ENCODE data around the gene IDE.
A peak's percentile ranks its signal among the peaks of the same experiment; 100 is the strongest.
"Not testable (repeated sequence)": the region's sequence is repeated elsewhere in the genome, so short reads cannot be mapped to it uniquely, and the experiment has no call there.

IDE gene

DNA sequence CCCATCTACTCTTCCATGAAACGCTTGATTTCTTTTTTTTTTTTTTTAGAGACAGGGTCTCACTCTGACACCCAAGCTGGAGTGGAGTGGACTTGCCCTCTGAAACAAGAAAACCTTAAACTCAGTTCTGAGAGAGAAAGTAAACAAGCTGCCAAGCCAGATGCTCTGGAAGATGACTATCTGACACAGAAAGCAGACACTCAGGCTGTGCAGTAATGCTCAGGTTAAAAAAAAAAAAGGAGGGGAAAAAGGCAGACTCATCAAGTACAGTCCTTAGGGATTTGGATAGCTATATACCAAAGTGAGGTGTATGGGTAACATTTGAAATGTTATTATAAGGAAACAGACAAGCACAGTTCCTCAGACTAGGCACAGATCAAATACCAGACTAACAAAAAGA, 80.5 kb downstream of the IDE start:
- no peaks in the 10 kb centered on the region for H3K4me1 ChIP-seq
- peaks cover 33% of the 10 kb centered on the region for H3K36me3 ChIP-seq (replicated peaks)
- DNase-seq (ENCODE audit: low spot score in 2 of 2), result no peak
- in situ Hi-C loops (cut with MboI; ENCODE audit: low sequenced_read_pairs), result no loop called here
- H3K9me3 ChIP-seq, result no peaks in the 10 kb centered on the region
- H3K4me3 ChIP-seq, result no peak overlapping the region
- H3K27me3 ChIP-seq (ENCODE audit: low read depth), result no peaks in the 10 kb centered on the region

DNA sequence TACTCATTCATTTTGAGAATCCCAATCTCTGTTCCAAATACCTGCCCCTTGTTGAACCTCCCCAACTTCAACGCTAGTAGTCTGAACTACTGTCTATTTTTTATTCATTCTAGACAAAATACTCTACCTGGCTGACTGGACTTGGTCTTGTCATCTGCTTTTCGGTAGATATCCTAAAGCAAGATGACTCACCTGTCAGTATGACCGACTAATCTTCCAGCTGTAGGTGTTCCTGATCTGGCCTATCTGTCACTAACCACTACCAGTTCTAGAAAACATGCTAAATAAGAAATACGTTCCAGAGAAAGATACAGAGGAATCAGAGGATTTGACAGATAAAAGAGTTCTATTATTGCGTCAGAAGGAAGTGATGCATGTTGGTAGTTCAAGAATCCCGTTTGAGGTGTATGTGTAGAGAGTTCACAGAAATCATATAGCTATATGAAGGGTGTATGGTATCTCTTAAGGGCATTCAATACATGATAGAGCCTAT, 81.1 kb downstream of the IDE start:
- Histone ChIP-seq H3K9me3 (no peaks in the 10 kb centered on the region), H3K36me3 (replicated peaks) (peaks cover 39% of the 10 kb centered on the region), H3K27me3 (ENCODE audit: low read depth) (no peaks in the 10 kb centered on the region), H3K4me3 (no peak overlapping the region), H3K4me1 (no peaks in the 10 kb centered on the region)
- in situ Hi-C loops (cut with MboI; ENCODE audit: low sequenced_read_pairs), result no loop called here
- DNase-seq (ENCODE audit: low spot score in 2 of 2), result no peak

DNA sequence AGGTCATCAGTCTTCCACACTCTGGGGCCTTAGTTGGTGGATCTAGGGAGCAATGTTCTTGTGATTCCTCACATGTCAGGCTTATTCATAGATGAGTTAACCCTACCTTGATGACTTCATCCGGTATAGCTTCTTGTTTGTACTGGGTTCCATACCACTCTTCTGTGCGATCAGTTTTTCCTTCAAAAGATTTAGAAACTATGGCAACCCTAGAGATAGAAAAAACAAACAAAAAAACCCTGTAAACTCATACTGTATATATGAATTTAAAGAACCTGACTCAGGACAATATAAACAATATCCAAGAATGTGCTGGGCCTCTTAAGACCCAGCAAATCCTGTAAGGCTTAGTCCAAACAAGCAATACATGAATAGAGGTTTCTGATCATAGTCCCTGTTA, 83.5 kb downstream of the IDE start:
- no peaks in the 10 kb centered on the region for H3K4me1 ChIP-seq
- in situ Hi-C loops (cut with MboI; ENCODE audit: low sequenced_read_pairs), result no loop called here
- no peak overlapping the region for H3K4me3 ChIP-seq
- no peaks in the 10 kb centered on the region for H3K9me3 ChIP-seq
- peak in 1 of 2 experiments; percentile 9 for DNase-seq (ENCODE audit: low spot score in 2 of 2)
- no peaks in the 10 kb centered on the region for H3K27me3 ChIP-seq (ENCODE audit: low read depth)
- H3K36me3 ChIP-seq (replicated peaks), result peaks cover 58% of the 10 kb centered on the region

DNA sequence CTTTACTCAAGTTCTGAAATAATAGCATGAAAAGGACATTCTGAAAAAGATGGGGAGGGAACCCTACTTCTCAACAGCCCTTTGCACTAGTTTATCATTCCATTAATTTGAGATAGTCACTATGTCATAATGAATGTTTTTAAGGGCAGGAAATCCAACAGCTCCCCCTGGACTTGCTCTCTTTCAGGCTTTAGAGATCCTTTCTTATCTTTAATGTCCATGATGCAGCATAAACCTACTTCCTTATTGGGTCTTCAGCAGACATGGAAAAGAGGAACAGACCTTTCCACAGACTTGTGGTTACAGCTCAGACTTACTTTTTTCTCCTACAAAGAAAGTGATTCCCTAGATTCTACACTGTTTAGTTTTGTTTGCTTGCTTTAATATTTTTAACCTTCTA, 87.3 kb downstream of the IDE start:
- Histone ChIP-seq H3K27me3 (ENCODE audit: low read depth) (no peaks in the 10 kb centered on the region), H3K4me3 (no peak overlapping the region), H3K9me3 (no peaks in the 10 kb centered on the region), H3K36me3 (replicated peaks) (peaks cover 56% of the 10 kb centered on the region), H3K4me1 (no peaks in the 10 kb centered on the region)
- in situ Hi-C loops (cut with MboI; ENCODE audit: low sequenced_read_pairs), result no loop called here
- DNase-seq (ENCODE audit: low spot score in 2 of 2), result no peak

DNA sequence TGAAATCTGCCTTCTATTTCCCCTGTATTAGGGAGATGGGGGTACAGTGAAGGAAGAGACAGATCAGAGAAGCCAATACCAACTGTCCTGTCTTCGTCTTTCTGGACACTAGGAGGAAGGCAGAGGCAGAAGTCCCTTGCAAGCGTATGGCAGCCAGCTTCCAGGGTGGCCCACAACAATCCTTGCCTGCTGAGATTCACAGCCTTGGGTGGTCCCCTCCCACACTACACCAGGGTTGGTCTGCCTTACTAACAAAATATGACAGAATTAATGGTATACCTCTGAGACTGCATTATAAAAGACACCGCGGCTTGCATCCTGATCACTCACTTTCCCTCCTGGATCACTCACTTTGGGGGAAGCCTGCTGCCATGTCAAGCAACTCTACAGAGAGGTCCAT, 90.4 kb downstream of the IDE start:
- Histone ChIP-seq H3K36me3 (replicated peaks) (peaks cover 38% of the 10 kb centered on the region), H3K27me3 (ENCODE audit: low read depth) (no peaks in the 10 kb centered on the region), H3K4me3 (no peak overlapping the region), H3K4me1 (no peaks in the 10 kb centered on the region), H3K9me3 (no peaks in the 10 kb centered on the region)
- no peak for DNase-seq (ENCODE audit: low spot score in 2 of 2)
- in situ Hi-C loops (cut with MboI; ENCODE audit: low sequenced_read_pairs), result no loop called here

DNA sequence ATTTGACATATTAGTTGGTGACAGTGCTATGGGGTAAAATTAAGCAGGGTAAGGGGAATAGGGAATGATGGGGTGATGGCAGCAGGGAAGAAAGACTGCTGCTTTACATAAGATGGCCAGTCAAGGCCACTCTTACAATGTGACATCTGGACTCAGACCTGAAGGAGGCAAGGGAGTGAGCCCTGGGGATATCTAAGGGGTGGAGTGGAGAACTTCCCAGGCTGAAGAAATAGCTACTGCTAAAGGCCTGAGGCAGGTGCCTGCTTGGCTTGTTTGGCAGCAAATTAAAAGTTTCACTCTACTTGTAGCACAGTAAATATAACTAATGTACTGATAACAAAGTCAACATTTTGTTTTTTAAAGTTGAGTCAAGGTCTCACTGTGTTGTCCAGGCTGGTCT, 93.5 kb downstream of the IDE start:
- Histone ChIP-seq H3K27me3 (ENCODE audit: low read depth) (no peaks in the 10 kb centered on the region), H3K9me3 (no peaks in the 10 kb centered on the region), H3K36me3 (replicated peaks) (peaks cover 8% of the 10 kb centered on the region), H3K4me1 (no peaks in the 10 kb centered on the region), H3K4me3 (no peak overlapping the region)
- in situ Hi-C loops (cut with MboI; ENCODE audit: low sequenced_read_pairs), result no loop called here
- no peak for DNase-seq (ENCODE audit: low spot score in 2 of 2)

DNA sequence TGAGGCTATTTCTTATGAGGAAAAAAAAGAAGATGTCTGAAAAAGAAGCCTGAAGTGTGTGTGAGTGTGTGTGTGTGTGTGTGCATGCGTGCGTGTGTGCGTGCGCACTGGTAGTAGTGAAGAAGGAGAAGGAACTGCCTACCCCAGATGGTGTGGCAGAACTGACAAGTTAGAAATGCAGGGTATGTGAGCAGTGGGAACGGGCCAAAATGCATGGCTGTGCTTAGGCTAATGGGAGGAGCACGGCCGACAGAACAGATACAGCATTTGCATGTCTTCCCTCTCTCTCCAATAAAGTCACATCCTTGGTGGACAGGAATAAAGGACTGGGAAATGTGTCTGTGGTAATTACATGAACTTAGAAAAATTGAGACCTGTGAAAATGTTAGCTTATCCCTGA, 94.3 kb downstream of the IDE start:
- H3K9me3 ChIP-seq, result no peaks in the 10 kb centered on the region
- H3K4me3 ChIP-seq, result no peak overlapping the region
- no peak for DNase-seq (ENCODE audit: low spot score in 2 of 2)
- H3K4me1 ChIP-seq, result no peaks in the 10 kb centered on the region
- H3K36me3 ChIP-seq (replicated peaks), result peaks cover 8% of the 10 kb centered on the region
- H3K27me3 ChIP-seq (ENCODE audit: low read depth), result no peaks in the 10 kb centered on the region
- in situ Hi-C loops (cut with MboI; ENCODE audit: low sequenced_read_pairs), result no loop called here

DNA sequence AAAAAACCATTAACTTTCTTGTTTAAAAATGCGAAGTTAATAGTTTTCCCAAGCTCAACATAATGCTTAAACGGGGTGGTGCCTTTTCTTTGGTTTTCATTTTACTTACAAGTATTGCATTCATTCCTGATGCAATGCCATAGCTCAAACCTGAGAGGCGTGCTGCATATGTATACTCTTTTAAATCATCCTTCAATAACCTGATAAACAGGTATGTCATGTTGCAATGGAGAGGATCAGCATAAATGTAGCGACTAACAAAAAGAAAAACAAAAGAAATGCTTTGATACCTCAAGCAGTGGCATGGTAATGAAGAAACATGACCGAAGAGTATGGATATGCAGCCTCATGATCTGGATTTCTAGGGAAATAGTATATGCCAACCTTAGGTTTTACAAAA, 95.4 kb downstream of the IDE start:
- Histone ChIP-seq H3K9me3 (no peaks in the 10 kb centered on the region), H3K36me3 (replicated peaks) (peaks cover 10% of the 10 kb centered on the region), H3K4me1 (no peaks in the 10 kb centered on the region), H3K4me3 (no peak overlapping the region), H3K27me3 (ENCODE audit: low read depth) (no peaks in the 10 kb centered on the region)
- no peak for DNase-seq (ENCODE audit: low spot score in 2 of 2)
- in situ Hi-C loops (cut with MboI; ENCODE audit: low sequenced_read_pairs), result no loop called here

DNA sequence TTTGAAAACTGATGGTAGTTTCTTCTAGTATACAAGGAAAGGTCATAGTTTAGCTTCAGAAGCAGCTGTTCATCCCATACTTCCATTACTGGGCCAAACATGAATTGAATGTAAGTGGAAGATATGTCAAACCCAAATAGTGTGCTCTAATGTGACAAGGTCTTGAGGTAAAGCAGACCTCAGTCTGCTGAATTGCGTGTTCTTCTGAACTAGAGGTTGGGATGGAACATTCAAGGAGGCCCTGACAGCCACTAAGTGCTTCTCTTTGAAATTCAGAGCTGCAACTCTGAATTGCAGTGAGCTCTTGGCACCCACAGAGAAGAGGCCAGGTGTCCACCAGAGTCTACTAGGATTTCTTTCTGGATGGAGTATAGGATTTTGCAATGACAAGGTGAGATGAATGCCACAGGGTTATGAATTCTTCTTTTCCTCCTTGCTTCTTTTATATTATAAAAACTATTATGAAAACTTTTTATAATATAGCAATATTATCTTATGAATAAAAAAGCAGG, 98.5 kb downstream of the IDE start:
- no peaks in the 10 kb centered on the region for H3K4me1 ChIP-seq
- H3K36me3 ChIP-seq (replicated peaks), result peaks cover 5% of the 10 kb centered on the region
- no peaks in the 10 kb centered on the region for H3K9me3 ChIP-seq
- in situ Hi-C loops (cut with MboI; ENCODE audit: low sequenced_read_pairs), result no loop called here
- no peaks in the 10 kb centered on the region for H3K27me3 ChIP-seq (ENCODE audit: low read depth)
- no peak for DNase-seq (ENCODE audit: low spot score in 2 of 2)
- H3K4me3 ChIP-seq, result no peak overlapping the region

DNA sequence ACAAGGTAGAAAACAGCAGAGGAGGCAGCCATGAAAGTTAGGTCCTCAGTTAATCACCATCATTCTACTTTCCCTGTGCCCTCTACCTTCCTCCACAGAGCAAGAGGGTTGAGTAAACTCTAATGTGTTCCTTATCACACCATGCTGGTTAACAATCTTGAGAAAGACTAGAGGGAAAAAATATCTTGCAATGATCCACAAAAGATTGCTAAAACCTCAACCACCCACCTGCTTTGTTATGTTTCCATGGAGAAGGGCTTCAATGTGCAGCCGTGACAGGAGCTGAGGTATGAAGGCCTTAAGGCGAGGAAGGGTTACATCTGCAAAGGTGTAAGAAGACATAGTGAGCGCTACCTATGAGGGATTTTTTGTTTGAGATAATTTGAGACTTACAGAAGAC, 103.9 kb downstream of the IDE start:
- Histone ChIP-seq H3K27me3 (ENCODE audit: low read depth) (no peaks in the 10 kb centered on the region), H3K4me3 (no peak overlapping the region), H3K36me3 (replicated peaks) (peaks cover 8% of the 10 kb centered on the region), H3K9me3 (no peaks in the 10 kb centered on the region), H3K4me1 (no peaks in the 10 kb centered on the region)
- DNase-seq (ENCODE audit: low spot score in 2 of 2), result no peak
- in situ Hi-C loops (cut with MboI; ENCODE audit: low sequenced_read_pairs), result no loop called here

DNA sequence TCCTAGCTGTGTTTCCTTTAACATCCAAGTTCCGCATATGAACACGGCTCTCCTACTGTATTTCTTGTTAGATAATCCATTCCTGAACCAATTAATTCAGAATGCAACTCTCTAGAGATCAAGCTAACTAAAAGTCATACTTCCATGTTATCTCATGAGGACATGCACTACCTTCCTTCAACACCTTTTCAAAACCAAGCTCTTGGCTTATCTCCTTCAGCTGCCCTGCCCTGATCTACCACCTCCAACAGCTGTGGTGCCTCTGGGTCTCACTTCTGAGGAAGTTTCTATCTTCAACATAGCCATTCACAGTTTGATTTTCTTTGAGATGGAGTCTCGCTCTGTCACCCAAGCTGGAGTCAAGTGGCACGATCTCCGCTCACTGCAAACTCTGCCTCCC, 109.5 kb downstream of the IDE start:
- Histone ChIP-seq H3K36me3 (replicated peaks) (peaks cover 25% of the 10 kb centered on the region), H3K4me3 (no peak overlapping the region), H3K27me3 (ENCODE audit: low read depth) (no peaks in the 10 kb centered on the region), H3K9me3 (no peaks in the 10 kb centered on the region), H3K4me1 (no peaks in the 10 kb centered on the region)
- DNase-seq (ENCODE audit: low spot score in 2 of 2), result no peak
- in situ Hi-C loops (cut with MboI; ENCODE audit: low sequenced_read_pairs), result no loop called here

DNA sequence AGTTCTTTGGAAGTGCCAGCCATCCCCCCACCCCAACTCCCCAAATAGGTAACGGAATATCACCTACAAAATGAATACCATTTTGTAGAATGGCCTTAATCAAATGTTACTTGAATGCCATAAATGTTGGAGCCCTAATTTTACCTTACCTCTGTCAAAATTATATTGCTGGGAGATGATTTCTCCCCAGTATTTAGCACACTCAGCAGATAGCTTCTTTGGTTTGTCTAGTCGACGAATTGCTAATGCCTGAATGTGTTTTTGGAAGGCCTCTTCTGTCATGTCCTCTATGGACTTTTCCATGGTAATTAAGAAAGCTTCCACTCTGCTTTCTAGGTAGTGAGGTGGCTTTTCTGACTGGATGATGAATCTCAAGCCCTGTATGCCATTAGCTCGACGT, 110.3 kb downstream of the IDE start:
- H3K4me1 ChIP-seq, result no peaks in the 10 kb centered on the region
- no peak for DNase-seq (ENCODE audit: low spot score in 2 of 2)
- H3K27me3 ChIP-seq (ENCODE audit: low read depth), result no peaks in the 10 kb centered on the region
- peaks cover 28% of the 10 kb centered on the region for H3K36me3 ChIP-seq (replicated peaks)
- no peaks in the 10 kb centered on the region for H3K9me3 ChIP-seq
- in situ Hi-C loops (cut with MboI; ENCODE audit: low sequenced_read_pairs), result no loop called here
- H3K4me3 ChIP-seq, result no peak overlapping the region

DNA sequence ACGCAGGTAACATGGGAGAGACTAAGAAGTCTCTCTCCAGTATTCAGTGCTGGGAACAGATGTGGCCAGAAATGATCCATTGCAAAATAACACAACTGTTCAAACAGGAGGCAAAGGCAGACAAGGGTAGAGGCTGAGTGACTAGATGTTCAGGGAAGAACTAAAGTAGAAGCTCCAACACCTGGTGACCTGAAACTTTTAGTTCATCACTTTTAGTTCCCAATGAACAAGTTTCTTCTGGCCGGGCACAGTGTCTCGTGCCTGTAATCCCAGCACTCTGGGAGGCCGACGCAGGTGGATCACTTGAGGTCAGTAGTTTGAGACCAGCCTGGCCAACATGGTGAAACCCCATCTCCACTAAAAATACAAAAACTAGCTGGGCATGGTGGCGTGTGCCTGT, 118.9 kb downstream of the IDE start:
- H3K4me3 ChIP-seq; H3K9me3 ChIP-seq; DNase-seq (ENCODE audit: low spot score in 2 of 2); in situ Hi-C loops (cut with MboI; ENCODE audit: low sequenced_read_pairs); H3K27me3 ChIP-seq (ENCODE audit: low read depth); H3K4me1 ChIP-seq: not testable (repeated sequence)
- peaks cover 16% of the 10 kb centered on the region for H3K36me3 ChIP-seq (replicated peaks)

DNA sequence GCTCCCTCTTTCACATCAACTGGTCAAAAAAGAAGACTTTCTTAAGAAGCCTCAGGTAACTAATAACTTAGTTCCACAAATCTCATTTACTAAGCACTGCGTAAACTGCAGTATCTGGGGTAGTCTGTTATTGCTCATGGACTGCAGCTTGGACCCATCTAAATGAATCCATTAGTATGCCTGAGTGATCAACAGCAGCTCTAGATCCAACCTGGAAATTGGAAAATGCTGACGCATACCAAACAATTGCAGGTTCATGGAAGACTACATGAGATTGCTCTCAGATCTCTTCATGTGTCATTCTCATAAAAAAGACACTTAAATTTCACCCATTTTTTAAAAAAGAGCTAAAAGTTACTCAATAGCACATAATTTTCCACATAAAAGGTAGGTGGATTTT, 121.6 kb downstream of the IDE start:
- H3K36me3 ChIP-seq (replicated peaks), result peaks cover 11% of the 10 kb centered on the region
- no peaks in the 10 kb centered on the region for H3K9me3 ChIP-seq
- no peak overlapping the region for H3K4me3 ChIP-seq
- in situ Hi-C loops (cut with MboI; ENCODE audit: low sequenced_read_pairs), result no loop called here
- no peaks in the 10 kb centered on the region for H3K27me3 ChIP-seq (ENCODE audit: low read depth)
- no peak for DNase-seq (ENCODE audit: low spot score in 2 of 2)
- no peaks in the 10 kb centered on the region for H3K4me1 ChIP-seq

DNA sequence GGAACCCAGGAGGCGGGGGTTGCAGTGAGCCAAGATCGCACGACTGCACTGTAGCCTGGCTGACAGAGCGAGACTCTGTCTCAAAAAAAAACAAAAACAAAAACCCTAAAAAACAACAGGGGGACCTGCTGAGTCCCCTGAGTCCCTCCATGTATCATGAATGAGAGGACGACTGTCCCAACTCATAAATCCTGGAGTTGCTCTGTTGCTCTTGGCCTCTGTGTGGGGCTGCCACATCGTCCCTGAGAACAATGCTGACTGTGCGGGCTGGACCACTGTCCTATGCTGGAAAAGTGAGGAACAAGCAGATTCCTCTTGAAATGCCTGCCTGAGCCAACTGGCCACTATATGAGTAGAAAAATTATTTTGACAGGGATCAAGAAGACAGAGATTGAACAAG, 122.5 kb downstream of the IDE start:
- no peak for DNase-seq (ENCODE audit: low spot score in 2 of 2)
- H3K4me1 ChIP-seq, result no peaks in the 10 kb centered on the region
- no peak overlapping the region for H3K4me3 ChIP-seq
- in situ Hi-C loops (cut with MboI; ENCODE audit: low sequenced_read_pairs), result no loop called here
- H3K27me3 ChIP-seq (ENCODE audit: low read depth), result no peaks in the 10 kb centered on the region
- H3K9me3 ChIP-seq, result no peaks in the 10 kb centered on the region
- peaks cover 11% of the 10 kb centered on the region for H3K36me3 ChIP-seq (replicated peaks)

Data from HAP-1 (cell line).